Measurements from ENCODE around the gene ZNF221.

The ZNF221 gene

GRCh38 chr19:43950834-43951645, at the start of gene ZNF221:
Gene ZNF221, plus strand, starts transcription at chr19:43951228. Its CDS starts 11,499 bp downstream, at chr19:43962727.
- peak within 1 kb of the TSS; percentile 88 to 92 for H3K9ac ChIP-seq (ENCODE audit: low read length in 2 of 2)
- H3K4me3 ChIP-seq (ENCODE audit: low read length in 2 of 2) = peak within 1 kb of the TSS; percentile 96 to 98
- H3K27ac ChIP-seq (ENCODE audit: low read length) = peak within 1 kb of the TSS; percentile 75
- H3K36me3 ChIP-seq (ENCODE audit: control insufficient read depth in 2 of 2, insufficient read depth in 2 of 2, low read length in 2 of 2) = peaks cover 7% of the 10 kb centered on the region in 2 donors
- H3K4me1 ChIP-seq (ENCODE audit: control insufficient read depth, insufficient read depth, low read length) = no peaks in the 10 kb centered on the region
- peaks cover 9 to 13% of the 10 kb centered on the region in 2 donors for H3K9me3 ChIP-seq (ENCODE audit: control insufficient read depth in 2 of 2, low read length in 2 of 2)
- no peaks in the 10 kb centered on the region for H3K27me3 ChIP-seq (ENCODE audit: control insufficient read depth in 1 of 2, insufficient read depth in 2 of 2, low read length in 2 of 2)

- H3K4me3 ChIP-seq (ENCODE audit: low read length in 2 of 2) = peak overlapping the region; percentile 82 to 94
- H3K9me3 ChIP-seq (ENCODE audit: control insufficient read depth in 2 of 2, low read length in 2 of 2) = peaks cover 14 to 18% of the 10 kb centered on the region in 2 donors
- H3K4me1 ChIP-seq (ENCODE audit: control insufficient read depth, insufficient read depth, low read length) = peaks cover 8% of the 10 kb centered on the region
- H3K27ac ChIP-seq (ENCODE audit: low read length) = no peak overlapping the region
- peaks cover 0 to 7% of the 10 kb centered on the region in 2 donors for H3K36me3 ChIP-seq (ENCODE audit: control insufficient read depth in 2 of 2, insufficient read depth in 2 of 2, low read length in 2 of 2)
- H3K27me3 ChIP-seq (ENCODE audit: control insufficient read depth in 1 of 2, insufficient read depth in 2 of 2, low read length in 2 of 2) = no peaks in the 10 kb centered on the region
- H3K9ac ChIP-seq (ENCODE audit: low read length in 2 of 2) = peak overlapping the region; percentile 56 to 74
Observed at GRCh38 chr19:43901395-43902390, 49.3 kb upstream of the ZNF221 start.

GRCh38 chr19:43902399-43902798, 48.6 kb upstream of the ZNF221 start:
- H3K4me3 ChIP-seq (ENCODE audit: low read length in 2 of 2) = peak overlapping the region; percentile 82 to 94
- peaks cover 0 to 5% of the 10 kb centered on the region in 2 donors for H3K36me3 ChIP-seq (ENCODE audit: control insufficient read depth in 2 of 2, insufficient read depth in 2 of 2, low read length in 2 of 2)
- H3K9me3 ChIP-seq (ENCODE audit: control insufficient read depth in 2 of 2, low read length in 2 of 2) = peaks cover 18 to 19% of the 10 kb centered on the region in 2 donors
- no peaks in the 10 kb centered on the region for H3K27me3 ChIP-seq (ENCODE audit: control insufficient read depth in 1 of 2, insufficient read depth in 2 of 2, low read length in 2 of 2)
- no peak overlapping the region for H3K9ac ChIP-seq (ENCODE audit: low read length in 2 of 2)
- H3K27ac ChIP-seq (ENCODE audit: low read length) = no peak overlapping the region
- peaks cover 8% of the 10 kb centered on the region for H3K4me1 ChIP-seq (ENCODE audit: control insufficient read depth, insufficient read depth, low read length)

GRCh38 chr19:43905897-43906296, 45.1 kb upstream of the ZNF221 start:
- Histone ChIP-seq H3K9me3 (ENCODE audit: control insufficient read depth in 2 of 2, low read length in 2 of 2) (peaks cover 41 to 43% of the 10 kb centered on the region in 2 donors), H3K27ac (ENCODE audit: low read length) (no peak overlapping the region), H3K9ac (ENCODE audit: low read length in 2 of 2) (no peak overlapping the region), H3K36me3 (ENCODE audit: control insufficient read depth in 2 of 2, insufficient read depth in 2 of 2, low read length in 2 of 2) (no peaks in the 10 kb centered on the region), H3K4me3 (ENCODE audit: low read length in 2 of 2) (no peak overlapping the region), H3K4me1 (ENCODE audit: control insufficient read depth, insufficient read depth, low read length) (peaks cover 8% of the 10 kb centered on the region), H3K27me3 (ENCODE audit: control insufficient read depth in 1 of 2, insufficient read depth in 2 of 2, low read length in 2 of 2) (no peaks in the 10 kb centered on the region)

- Histone ChIP-seq H3K27ac (ENCODE audit: low read length) (no peak overlapping the region), H3K27me3 (ENCODE audit: control insufficient read depth in 1 of 2, insufficient read depth in 2 of 2, low read length in 2 of 2) (no peaks in the 10 kb centered on the region), H3K4me1 (ENCODE audit: control insufficient read depth, insufficient read depth, low read length) (peaks cover 3% of the 10 kb centered on the region), H3K4me3 (ENCODE audit: low read length in 2 of 2) (no peak overlapping the region), H3K9ac (ENCODE audit: low read length in 2 of 2) (no peak overlapping the region), H3K9me3 (ENCODE audit: control insufficient read depth in 2 of 2, low read length in 2 of 2) (peaks cover 45 to 47% of the 10 kb centered on the region in 2 donors), H3K36me3 (ENCODE audit: control insufficient read depth in 2 of 2, insufficient read depth in 2 of 2, low read length in 2 of 2) (no peaks in the 10 kb centered on the region)
Observed at GRCh38 chr19:43906774-43907173, 44.3 kb upstream of the ZNF221 start.

GRCh38 chr19:43908659-43909058, 42.4 kb upstream of the ZNF221 start:
- H3K4me1 ChIP-seq (ENCODE audit: control insufficient read depth, insufficient read depth, low read length) = no peaks in the 10 kb centered on the region
- H3K27ac ChIP-seq (ENCODE audit: low read length) = no peak overlapping the region
- peaks cover 53 to 58% of the 10 kb centered on the region in 2 donors for H3K9me3 ChIP-seq (ENCODE audit: control insufficient read depth in 2 of 2, low read length in 2 of 2)
- H3K9ac ChIP-seq (ENCODE audit: low read length in 2 of 2) = no peak overlapping the region
- H3K4me3 ChIP-seq (ENCODE audit: low read length in 2 of 2) = no peak overlapping the region
- no peaks in the 10 kb centered on the region for H3K27me3 ChIP-seq (ENCODE audit: control insufficient read depth in 1 of 2, insufficient read depth in 2 of 2, low read length in 2 of 2)
- peaks cover 5 to 7% of the 10 kb centered on the region in 2 donors for H3K36me3 ChIP-seq (ENCODE audit: control insufficient read depth in 2 of 2, insufficient read depth in 2 of 2, low read length in 2 of 2)

GRCh38 chr19:43910884-43911283, 40.1 kb upstream of the ZNF221 start:
- H3K9me3 ChIP-seq (ENCODE audit: control insufficient read depth in 2 of 2, low read length in 2 of 2) = peaks cover 63 to 78% of the 10 kb centered on the region in 2 donors

GRCh38 chr19:43913383-43913782, 37.6 kb upstream of the ZNF221 start:
- Histone ChIP-seq H3K36me3 (ENCODE audit: control insufficient read depth in 2 of 2, insufficient read depth in 2 of 2, low read length in 2 of 2) (peaks cover 51 to 52% of the 10 kb centered on the region in 2 donors), H3K4me1 (ENCODE audit: control insufficient read depth, insufficient read depth, low read length) (no peaks in the 10 kb centered on the region), H3K27me3 (ENCODE audit: control insufficient read depth in 1 of 2, insufficient read depth in 2 of 2, low read length in 2 of 2) (no peaks in the 10 kb centered on the region), H3K27ac (ENCODE audit: low read length) (no peak overlapping the region), H3K9me3 (ENCODE audit: control insufficient read depth in 2 of 2, low read length in 2 of 2) (peaks cover 56 to 69% of the 10 kb centered on the region in 2 donors), H3K9ac (ENCODE audit: low read length in 2 of 2) (no peak overlapping the region), H3K4me3 (ENCODE audit: low read length in 2 of 2) (peak overlapping the region; percentile 17 to 41)

More at GRCh38 chr19:43910884-43911283, 40.1 kb upstream of the ZNF221 start:
- Histone ChIP-seq H3K9ac (ENCODE audit: low read length in 2 of 2) (no peak overlapping the region), H3K4me3 (ENCODE audit: low read length in 2 of 2) (no peak overlapping the region), H3K36me3 (ENCODE audit: control insufficient read depth in 2 of 2, insufficient read depth in 2 of 2, low read length in 2 of 2) (peaks cover 28 to 29% of the 10 kb centered on the region in 2 donors), H3K27me3 (ENCODE audit: control insufficient read depth in 1 of 2, insufficient read depth in 2 of 2, low read length in 2 of 2) (no peaks in the 10 kb centered on the region), H3K4me1 (ENCODE audit: control insufficient read depth, insufficient read depth, low read length) (no peaks in the 10 kb centered on the region), H3K27ac (ENCODE audit: low read length) (no peak overlapping the region)

- H3K9ac ChIP-seq (ENCODE audit: low read length in 2 of 2) = no peak overlapping the region
- peaks cover 57 to 58% of the 10 kb centered on the region in 2 donors for H3K36me3 ChIP-seq (ENCODE audit: control insufficient read depth in 2 of 2, insufficient read depth in 2 of 2, low read length in 2 of 2)
- H3K9me3 ChIP-seq (ENCODE audit: control insufficient read depth in 2 of 2, low read length in 2 of 2) = peaks cover 55 to 63% of the 10 kb centered on the region in 2 donors
- H3K27ac ChIP-seq (ENCODE audit: low read length) = no peak overlapping the region
- H3K4me1 ChIP-seq (ENCODE audit: control insufficient read depth, insufficient read depth, low read length) = no peaks in the 10 kb centered on the region
- H3K27me3 ChIP-seq (ENCODE audit: control insufficient read depth in 1 of 2, insufficient read depth in 2 of 2, low read length in 2 of 2) = no peaks in the 10 kb centered on the region
- H3K4me3 ChIP-seq (ENCODE audit: low read length in 2 of 2) = no peak overlapping the region
Observed at GRCh38 chr19:43914051-43914450, 37.0 kb upstream of the ZNF221 start.

- Histone ChIP-seq H3K9ac (ENCODE audit: low read length in 2 of 2) (no peak overlapping the region), H3K27me3 (ENCODE audit: control insufficient read depth in 1 of 2, insufficient read depth in 2 of 2, low read length in 2 of 2) (no peaks in the 10 kb centered on the region), H3K4me3 (ENCODE audit: low read length in 2 of 2) (no peak overlapping the region), H3K27ac (ENCODE audit: low read length) (no peak overlapping the region), H3K9me3 (ENCODE audit: control insufficient read depth in 2 of 2, low read length in 2 of 2) (peaks cover 11 to 15% of the 10 kb centered on the region in 2 donors), H3K4me1 (ENCODE audit: control insufficient read depth, insufficient read depth, low read length) (no peaks in the 10 kb centered on the region), H3K36me3 (ENCODE audit: control insufficient read depth in 2 of 2, insufficient read depth in 2 of 2, low read length in 2 of 2) (peaks cover 73 to 90% of the 10 kb centered on the region in 2 donors)
Observed at GRCh38 chr19:43923875-43924274, 27.2 kb upstream of the ZNF221 start.

All from stomach smooth muscle (tissue), 2 donors.